ENCODE results near the gene CXorf65.

Gene CXorf65

GRCh38 chrX:71105628-71106027, 912 bp downstream of the CXorf65 start:
- DNase-seq (ENCODE audit: low read depth): no peak

GRCh38 chrX:71103110-71103983, 3.2 kb downstream of the CXorf65 start:
- DNase-seq (ENCODE audit: low read depth): peak; percentile 30

- DNase-seq (ENCODE audit: low read depth): no peak
Measured at GRCh38 chrX:71102292-71102691, 4.2 kb downstream of the CXorf65 start.

GRCh38 chrX:71100581-71101505, 5.7 kb downstream of the CXorf65 start:
- no peak for DNase-seq (ENCODE audit: low read depth)

GRCh38 chrX:71099736-71100135, 6.8 kb downstream of the CXorf65 start:
- no peak for DNase-seq (ENCODE audit: low read depth)

- DNase-seq (ENCODE audit: low read depth): no peak
Measured at GRCh38 chrX:71098951-71099506, 7.5 kb downstream of the CXorf65 start.

GRCh38 chrX:71098302-71098701, 8.2 kb downstream of the CXorf65 start:
- peak; percentile 64 for DNase-seq (ENCODE audit: low read depth)

- DNase-seq (ENCODE audit: low read depth): no peak
Measured at GRCh38 chrX:71096760-71097032, 9.8 kb downstream of the CXorf65 start.

- DNase-seq (ENCODE audit: low read depth): no peak
Measured at GRCh38 chrX:71095981-71096759, 10.4 kb downstream of the CXorf65 start.

- DNase-seq (ENCODE audit: low read depth): peak; percentile 81
Measured at GRCh38 chrX:71095555-71095980, 11.0 kb downstream of the CXorf65 start, which contains the start of gene FOXO4. Gene FOXO4 (plus strand): TSS chrX:71095851. CDS start chrX:71096529, 678 bp downstream.

- DNase-seq (ENCODE audit: low read depth): no peak
Measured at GRCh38 chrX:71095033-71095432, 11.5 kb downstream of the CXorf65 start.

- DNase-seq (ENCODE audit: low read depth): no peak
Measured at GRCh38 chrX:71091263-71091662, 15.3 kb downstream of the CXorf65 start.

- no peak for DNase-seq (ENCODE audit: low read depth)
Measured at GRCh38 chrX:71085900-71086299, 20.6 kb downstream of the CXorf65 start.

- no peak for DNase-seq (ENCODE audit: low read depth)
Measured at GRCh38 chrX:71082822-71083221, 23.7 kb downstream of the CXorf65 start.

GRCh38 chrX:71082124-71082647, 24.4 kb downstream of the CXorf65 start:
- no peak for DNase-seq (ENCODE audit: low read depth)

- DNase-seq (ENCODE audit: low read depth): no peak
Measured at GRCh38 chrX:71081330-71082123, 25.0 kb downstream of the CXorf65 start.

GRCh38 chrX:71070531-71070930, 36.0 kb downstream of the CXorf65 start:
- no peak for DNase-seq (ENCODE audit: low read depth)

- peak; percentile 80 for DNase-seq (ENCODE audit: low read depth)
Measured at GRCh38 chrX:71068044-71068918, 38.3 kb downstream of the CXorf65 start, which contains the start of gene SNX12. Gene SNX12 (minus strand): TSS chrX:71068334. CDS start chrX:71068306, 28 bp downstream.

- DNase-seq (ENCODE audit: low read depth): no peak
Measured at GRCh38 chrX:71067712-71068043, 38.9 kb downstream of the CXorf65 start.

- no peak for DNase-seq (ENCODE audit: low read depth)
Measured at GRCh38 chrX:71067089-71067488, 39.5 kb downstream of the CXorf65 start.

Data from activated T-helper 1 cell treated with Interleukin-2 at 50 U/mL for 16 hours (primary cell).